ENCODE data around the gene IGFBP1.
"Not testable (repeated sequence)": the region's sequence is repeated elsewhere in the genome, so short reads cannot be mapped to it uniquely, and the experiment has no call there.

Gene IGFBP1

GRCh38 chr7:45939574-45939973 is 51.3 kb downstream of the IGFBP1 start:
- no peak for DNase-seq (ENCODE audit: extremely low read depth, low read depth)
- TF ChIP-seq CTCF (IDR thresholded peaks at IDR 0.05; ENCODE audit: low read depth, low read length, missing control alignments) = no peak

GRCh38 chr7:45940237-45940781 is 52.0 kb downstream of the IGFBP1 start:
- H3K4me3 ChIP-seq (replicated peaks; ENCODE audit: low read depth, low read length); DNase-seq (ENCODE audit: extremely low read depth, low read depth): not testable (repeated sequence)

More at GRCh38 chr7:45939574-45939973, 51.3 kb downstream of the IGFBP1 start:
- no peak overlapping the region for H3K4me3 ChIP-seq (replicated peaks; ENCODE audit: low read depth, low read length)

- TF ChIP-seq CTCF (IDR thresholded peaks at IDR 0.05; ENCODE audit: low read depth, low read length, missing control alignments) = no peak
- no peak overlapping the region for H3K4me3 ChIP-seq (replicated peaks; ENCODE audit: low read depth, low read length)
- no peak for DNase-seq (ENCODE audit: extremely low read depth, low read depth)
These were observed 52.7 kb downstream of the IGFBP1 start for GRCh38 chr7:45940939-45941338.

Data from HFF-Myc (cell line).